Activated T-cell treated with anti-CD3 and anti-CD28 coated beads, Interleukin-2, amount 50 U/mL, for 4 hours (primary cell): ENCODE data around the gene TNFRSF1A. TPM values are rescaled to one million over a fixed set of nuclear protein-coding genes. Genes with fewer than 3 reads are reported as not detected.
"Not testable (repeated sequence)": the region's sequence is repeated elsewhere in the genome, so short reads cannot be mapped to it uniquely, and the experiment has no call there.

Experiments
- ATAC-seq, 2 donors: fragments of 200-7000 bp; cut with Tn5 transposase; one replicate each; pipeline ENCODE4 v1.10.0; 2021
- DNase-seq: peaks from one replicate; pipeline ENCODE4 v3.0.0-alpha.2; 2020
- H3K27me3 Mint-ChIP-seq: one replicate; pipeline ENCODE4 v1.8.0; 2021; ENCODE audit warnings: low read depth, mixed read lengths
- H3K36me3 Mint-ChIP-seq: one replicate; pipeline ENCODE4 v1.8.0; 2022; ENCODE audit warnings: mixed read lengths; ENCODE audit not compliant: insufficient read depth
- H3K4me1 Mint-ChIP-seq: one replicate; pipeline ENCODE4 v1.8.0; 2021; ENCODE audit warnings: low read depth, mixed read lengths
- H3K4me3 Mint-ChIP-seq: one replicate; pipeline ENCODE4 v1.8.0; 2021; ENCODE audit warnings: mild to moderate bottlenecking, moderate library complexity, mixed read lengths
- H3K9me3 Mint-ChIP-seq: one replicate; pipeline ENCODE4 v1.8.0; 2021; ENCODE audit warnings: mixed read lengths
- total RNA-seq, 3 donors: library from RNA; stranded (reverse); gene quantifications; one replicate each; pipeline ENCODE4 v1.2.1, GENCODE V29; 2021

TNFRSF1A gene
- total RNA-seq, 3 donors from 2014 or later: 28.0 to 34.5 (median 33.0) TPM

GRCh38 chr12:6340745-6341416 lies 995 bp downstream of the TNFRSF1A start:
- Mint-ChIP-seq H3K4me1 (peaks cover 31% of the 10 kb centered on the region), H3K27me3 (no peaks in the 10 kb centered on the region), H3K36me3 (no peaks in the 10 kb centered on the region), H3K9me3 (no peaks in the 10 kb centered on the region), H3K4me3 (no peak overlapping the region)
- ATAC-seq (no peak), DNase-seq (no peak)

- H3K4me1 Mint-ChIP-seq: peaks cover 23% of the 10 kb centered on the region
- ATAC-seq: no peak
- DNase-seq: no peak
- no peaks in the 10 kb centered on the region for H3K9me3 Mint-ChIP-seq
- H3K4me3 Mint-ChIP-seq: no peak overlapping the region
- H3K36me3 Mint-ChIP-seq: no peaks in the 10 kb centered on the region
- no peaks in the 10 kb centered on the region for H3K27me3 Mint-ChIP-seq
These were observed 1.7 kb downstream of the TNFRSF1A start for GRCh38 chr12:6340032-6340638.

- Mint-ChIP-seq H3K4me1 (peaks cover 26% of the 10 kb centered on the region), H3K9me3 (no peaks in the 10 kb centered on the region), H3K27me3 (no peaks in the 10 kb centered on the region), H3K4me3 (no peak overlapping the region), H3K36me3 (no peaks in the 10 kb centered on the region)
- ATAC-seq (no peak), DNase-seq (no peak)
These were observed 2.9 kb downstream of the TNFRSF1A start for GRCh38 chr12:6338955-6339354.

GRCh38 chr12:6338536-6338935 lies 3.3 kb downstream of the TNFRSF1A start:
- not testable (repeated sequence) for H3K36me3 Mint-ChIP-seq, H3K9me3 Mint-ChIP-seq, H3K4me3 Mint-ChIP-seq, DNase-seq, H3K27me3 Mint-ChIP-seq, ATAC-seq
- peaks cover 28% of the 10 kb centered on the region for H3K4me1 Mint-ChIP-seq

GRCh38 chr12:6337958-6338433 lies 3.9 kb downstream of the TNFRSF1A start:
- peaks cover 28% of the 10 kb centered on the region for H3K4me1 Mint-ChIP-seq
- H3K4me3 Mint-ChIP-seq: no peak overlapping the region
- ATAC-seq (no peak), DNase-seq (no peak)
- peaks cover 7% of the 10 kb centered on the region for H3K36me3 Mint-ChIP-seq
- H3K9me3 Mint-ChIP-seq: no peaks in the 10 kb centered on the region
- H3K27me3 Mint-ChIP-seq: no peaks in the 10 kb centered on the region

GRCh38 chr12:6336889-6337853 lies 4.7 kb downstream of the TNFRSF1A start:
- DNase-seq: peak; percentile 37

GRCh38 chr12:6336079-6336888 lies 5.6 kb downstream of the TNFRSF1A start:
- ATAC-seq (peak; percentile 21 to 29), DNase-seq (peak; percentile 47)
- Mint-ChIP-seq H3K9me3 (no peaks in the 10 kb centered on the region), H3K4me1 (peaks cover 23% of the 10 kb centered on the region), H3K27me3 (no peaks in the 10 kb centered on the region), H3K36me3 (peaks cover 19% of the 10 kb centered on the region), H3K4me3 (no peak overlapping the region)

More at GRCh38 chr12:6336889-6337853, 4.7 kb downstream of the TNFRSF1A start:
- Mint-ChIP-seq H3K9me3 (no peaks in the 10 kb centered on the region), H3K27me3 (no peaks in the 10 kb centered on the region), H3K36me3 (peaks cover 15% of the 10 kb centered on the region), H3K4me3 (no peak overlapping the region), H3K4me1 (peaks cover 27% of the 10 kb centered on the region)
- ATAC-seq: no peak

GRCh38 chr12:6335451-6336078 lies 6.3 kb downstream of the TNFRSF1A start:
- peak; percentile 85 for DNase-seq
- H3K27me3 Mint-ChIP-seq: no peaks in the 10 kb centered on the region
- peaks cover 24% of the 10 kb centered on the region for H3K36me3 Mint-ChIP-seq
- no peaks in the 10 kb centered on the region for H3K9me3 Mint-ChIP-seq
- no peak overlapping the region for H3K4me3 Mint-ChIP-seq
- H3K4me1 Mint-ChIP-seq: peaks cover 25% of the 10 kb centered on the region
- peak; percentile 83 to 84 for ATAC-seq

- Mint-ChIP-seq H3K27me3 (no peaks in the 10 kb centered on the region), H3K4me3 (peak overlapping the region; percentile 27), H3K36me3 (peaks cover 24% of the 10 kb centered on the region), H3K4me1 (peaks cover 26% of the 10 kb centered on the region), H3K9me3 (no peaks in the 10 kb centered on the region)
- ATAC-seq (no peak), DNase-seq (no peak)
These were observed 6.9 kb downstream of the TNFRSF1A start for GRCh38 chr12:6334940-6335450.

- H3K27me3 Mint-ChIP-seq: no peaks in the 10 kb centered on the region
- peaks cover 26% of the 10 kb centered on the region for H3K4me1 Mint-ChIP-seq
- peaks cover 24% of the 10 kb centered on the region for H3K36me3 Mint-ChIP-seq
- DNase-seq (no peak), ATAC-seq (no peak)
- peak overlapping the region; percentile 3 for H3K4me3 Mint-ChIP-seq
- H3K9me3 Mint-ChIP-seq: no peaks in the 10 kb centered on the region
These were observed 7.5 kb downstream of the TNFRSF1A start for GRCh38 chr12:6334359-6334758.

- ATAC-seq (peak in 1 of 2 donors; percentile 5), DNase-seq (peak; percentile 27)
- H3K27me3 Mint-ChIP-seq: no peaks in the 10 kb centered on the region
- H3K36me3 Mint-ChIP-seq: peaks cover 24% of the 10 kb centered on the region
- no peaks in the 10 kb centered on the region for H3K9me3 Mint-ChIP-seq
- peaks cover 26% of the 10 kb centered on the region for H3K4me1 Mint-ChIP-seq
- H3K4me3 Mint-ChIP-seq: peak overlapping the region; percentile 40
These were observed 8.3 kb downstream of the TNFRSF1A start for GRCh38 chr12:6333566-6333965.

- DNase-seq (no peak), ATAC-seq (no peak)
- Mint-ChIP-seq H3K36me3 (peaks cover 26% of the 10 kb centered on the region), H3K4me3 (peak overlapping the region; percentile 54), H3K4me1 (peaks cover 26% of the 10 kb centered on the region), H3K27me3 (no peaks in the 10 kb centered on the region), H3K9me3 (no peaks in the 10 kb centered on the region)
These were observed 8.8 kb downstream of the TNFRSF1A start for GRCh38 chr12:6333029-6333428.

- Mint-ChIP-seq H3K27me3 (no peaks in the 10 kb centered on the region), H3K4me3 (peak overlapping the region; percentile 54), H3K9me3 (no peaks in the 10 kb centered on the region), H3K36me3 (peaks cover 28% of the 10 kb centered on the region), H3K4me1 (peaks cover 26% of the 10 kb centered on the region)
- ATAC-seq (no peak), DNase-seq (no peak)
These were observed 9.4 kb downstream of the TNFRSF1A start for GRCh38 chr12:6332459-6332858.
